Coronary artery (tissue), 2 donors: ENCODE measurements around the gene CEP112.

Experiments used
- DNase-seq: peaks from one replicate; pipeline ENCODE4 v3.0.0-alpha.2; 2017; ENCODE audit warnings: low spot score
- H3K27ac ChIP-seq, 2 donors: fragments of 200-600 bp; sonication (generic); one replicate each; pipeline ENCODE4 v1.5.1; 2016 to 2019
- H3K4me3 ChIP-seq: fragments of 200-600 bp; sonication (generic); 2 replicates; pipeline ENCODE4 v1.5.1; 2016; ENCODE audit warnings: mild to moderate bottlenecking, moderate library complexity
- TF ChIP-seq, protein P1 (sequence below): fragments of 200-600 bp; sonication (generic); IDR thresholded peaks from one replicate; pipeline ENCODE4 v1.5.1; 2019; ENCODE audit warnings: antibody characterized with exemption

Gene CEP112

DNA sequence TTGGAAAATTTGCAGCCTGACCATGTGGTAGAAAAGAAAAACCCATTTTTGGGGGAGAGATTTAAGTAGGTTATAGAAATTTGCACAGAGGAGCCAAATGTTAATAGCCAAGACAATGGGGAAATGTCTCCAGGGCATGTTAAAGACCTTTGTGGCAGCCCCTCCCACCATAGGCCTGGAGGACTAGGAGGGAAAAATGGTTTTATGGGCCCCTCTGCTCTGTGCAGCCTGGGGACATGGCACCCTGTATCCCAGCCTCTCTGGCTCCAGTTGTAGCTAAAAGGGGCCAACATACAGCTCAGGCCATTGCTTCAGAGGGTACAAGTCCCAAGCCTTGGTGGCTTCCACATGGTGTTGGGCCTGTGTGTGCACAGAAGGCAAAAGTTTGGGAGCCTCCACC is 384.6 kb downstream of the CEP112 start:
- TF ChIP-seq, protein P1, sequence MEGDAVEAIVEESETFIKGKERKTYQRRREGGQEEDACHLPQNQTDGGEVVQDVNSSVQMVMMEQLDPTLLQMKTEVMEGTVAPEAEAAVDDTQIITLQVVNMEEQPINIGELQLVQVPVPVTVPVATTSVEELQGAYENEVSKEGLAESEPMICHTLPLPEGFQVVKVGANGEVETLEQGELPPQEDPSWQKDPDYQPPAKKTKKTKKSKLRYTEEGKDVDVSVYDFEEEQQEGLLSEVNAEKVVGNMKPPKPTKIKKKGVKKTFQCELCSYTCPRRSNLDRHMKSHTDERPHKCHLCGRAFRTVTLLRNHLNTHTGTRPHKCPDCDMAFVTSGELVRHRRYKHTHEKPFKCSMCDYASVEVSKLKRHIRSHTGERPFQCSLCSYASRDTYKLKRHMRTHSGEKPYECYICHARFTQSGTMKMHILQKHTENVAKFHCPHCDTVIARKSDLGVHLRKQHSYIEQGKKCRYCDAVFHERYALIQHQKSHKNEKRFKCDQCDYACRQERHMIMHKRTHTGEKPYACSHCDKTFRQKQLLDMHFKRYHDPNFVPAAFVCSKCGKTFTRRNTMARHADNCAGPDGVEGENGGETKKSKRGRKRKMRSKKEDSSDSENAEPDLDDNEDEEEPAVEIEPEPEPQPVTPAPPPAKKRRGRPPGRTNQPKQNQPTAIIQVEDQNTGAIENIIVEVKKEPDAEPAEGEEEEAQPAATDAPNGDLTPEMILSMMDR = no peak
- DNase-seq = no peak
- H3K4me3 ChIP-seq = no peak overlapping the region
- H3K27ac ChIP-seq = no peak overlapping the region

DNA sequence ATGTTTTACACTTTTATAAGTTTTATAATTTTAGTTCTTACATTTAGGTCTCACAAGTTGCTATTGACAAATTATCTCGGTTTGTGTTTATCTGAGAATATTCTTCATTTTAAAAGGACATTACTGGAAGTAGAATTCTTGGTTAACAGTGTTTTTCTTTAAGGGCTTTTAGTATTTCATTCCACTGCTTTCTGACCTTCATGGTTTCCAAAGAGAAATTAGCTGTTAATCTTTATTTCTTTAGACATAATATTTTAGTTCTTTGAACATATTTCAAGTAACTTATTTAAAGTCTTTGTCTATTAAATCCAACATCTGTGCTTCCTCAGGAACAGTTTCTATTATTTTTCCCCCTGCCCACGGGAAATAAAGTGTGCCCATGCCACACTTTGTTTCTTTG is 390.4 kb downstream of the CEP112 start:
- Histone ChIP-seq H3K4me3 (no peak overlapping the region), H3K27ac (no peak overlapping the region)
- TF ChIP-seq, protein P1 = no peak
- DNase-seq = no peak

DNA sequence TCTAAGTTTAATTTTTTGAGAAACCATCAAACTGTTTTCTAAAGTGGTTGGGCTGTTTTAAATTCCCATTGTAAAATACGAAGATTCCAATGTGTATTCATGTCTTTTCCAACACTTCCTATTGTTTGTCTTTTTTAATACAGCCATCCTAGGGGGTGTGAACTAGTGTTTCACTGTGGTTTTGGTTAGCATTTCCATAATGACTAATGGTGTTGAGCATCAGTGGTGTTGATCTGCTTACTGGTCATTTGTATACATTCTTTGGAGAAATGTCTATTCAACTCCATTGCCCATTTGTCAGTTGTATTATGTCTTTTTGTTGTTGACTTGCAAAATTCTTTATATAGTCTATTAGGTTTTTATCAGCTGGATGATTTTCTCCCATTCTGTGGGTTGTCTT is 391.3 kb downstream of the CEP112 start:
- Histone ChIP-seq H3K4me3 (no peak overlapping the region), H3K27ac (no peak overlapping the region)
- no peak for DNase-seq
- TF ChIP-seq, protein P1 = no peak

DNA sequence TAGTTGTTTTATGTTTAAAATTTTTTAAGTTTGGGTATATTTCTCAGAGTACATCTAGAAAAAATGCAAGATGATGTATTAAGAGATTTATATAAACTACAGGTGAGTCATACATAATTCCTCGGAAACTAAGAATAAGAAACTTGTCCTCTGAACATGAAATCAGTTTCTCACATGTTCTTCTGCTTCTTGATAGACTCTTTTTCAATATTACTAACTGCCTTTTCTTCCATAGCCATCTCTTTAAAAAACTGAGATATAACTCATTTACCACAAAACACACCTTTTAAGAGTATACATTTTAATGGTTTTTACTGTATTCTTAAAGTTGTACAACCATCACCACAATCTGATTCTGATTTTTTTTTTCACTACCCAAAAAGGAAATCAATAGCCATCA is 392.1 kb downstream of the CEP112 start:
- Histone ChIP-seq H3K27ac (no peak overlapping the region), H3K4me3 (no peak overlapping the region)
- TF ChIP-seq, protein P1 = no peak
- no peak for DNase-seq

DNA sequence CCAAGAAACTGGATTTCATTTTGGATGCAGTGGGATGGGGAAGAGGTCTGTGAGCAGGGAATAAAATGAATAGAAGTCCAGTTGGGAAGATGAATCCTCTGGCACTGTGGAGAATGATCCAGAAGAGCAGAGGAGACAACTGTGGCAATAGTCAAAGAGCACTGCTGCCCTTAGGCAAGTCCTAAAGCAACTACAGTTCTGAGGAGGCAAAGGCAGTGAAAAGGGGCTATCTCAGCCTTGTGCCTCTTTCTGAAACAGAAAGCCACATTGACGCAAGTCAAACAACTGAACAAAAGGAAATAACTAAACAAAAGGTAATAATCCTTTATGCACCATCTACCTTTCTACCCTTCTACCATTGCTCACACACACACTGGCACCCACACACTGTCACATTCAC is 392.5 kb downstream of the CEP112 start:
- TF ChIP-seq, protein P1 = no peak
- no peak for DNase-seq
- H3K27ac ChIP-seq = no peak overlapping the region

DNA sequence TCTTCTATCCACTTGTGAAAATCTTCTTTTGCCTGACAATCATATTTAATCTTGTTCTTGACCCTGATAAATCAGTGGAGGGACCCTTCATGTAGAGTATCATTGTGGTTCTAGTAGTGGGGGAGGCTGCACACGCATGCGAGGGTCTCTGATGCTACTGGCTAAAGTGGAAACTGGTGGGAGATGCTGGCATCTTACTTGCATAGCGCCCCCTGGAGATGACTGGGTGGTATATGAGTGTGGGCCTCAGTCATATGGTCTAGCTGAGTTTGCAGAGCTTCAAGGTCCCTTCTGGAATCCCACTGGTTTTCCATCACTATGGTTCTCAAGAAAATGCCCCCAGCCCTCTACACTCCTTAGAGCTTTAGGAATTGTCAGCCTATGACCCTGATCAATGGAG is 394.1 kb downstream of the CEP112 start:
- Histone ChIP-seq H3K4me3 (no peak overlapping the region), H3K27ac (no peak overlapping the region)
- TF ChIP-seq, protein P1 = no peak
- DNase-seq = no peak

More for the DNA sequence above, 392.5 kb downstream of the CEP112 start:
- H3K4me3 ChIP-seq = no peak overlapping the region

DNA sequence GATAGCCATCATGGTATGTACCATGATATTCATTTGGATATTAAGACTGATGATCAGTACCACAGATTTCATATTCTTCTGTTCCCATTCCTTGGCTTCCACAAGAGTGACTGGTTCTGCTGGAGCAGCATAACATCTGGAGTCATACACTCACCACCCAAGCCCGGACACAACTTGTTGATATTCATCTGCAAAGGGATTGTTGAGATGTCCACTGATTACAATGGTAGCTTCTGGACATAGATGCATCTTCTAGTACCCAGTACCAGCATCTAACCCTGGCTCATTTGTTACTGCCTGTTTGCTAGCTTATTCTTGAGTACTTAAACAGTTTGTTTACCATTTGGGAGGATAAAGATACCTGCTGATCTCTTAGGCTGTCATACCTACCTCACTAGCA is 394.8 kb downstream of the CEP112 start:
- no peak overlapping the region for H3K27ac ChIP-seq
- H3K4me3 ChIP-seq = no peak overlapping the region
- no peak for DNase-seq
- TF ChIP-seq, protein P1 = no peak
